HL-60 (cell line): ENCODE measurements around the gene SH3RF1.

Source experiments
- DNase-seq, 2 experiments: peaks; one replicate each; pipeline ENCODE4 v3.0.0-alpha.2; 2010 to 2020; ENCODE audit warnings: low read depth in 1 of 2, low spot score in 1 of 2
- H3K27ac ChIP-seq: fragments of 250-450 bp; sonication (Bioruptor Pico); replicated peaks from 2 replicates; pipeline ENCODE4 v1.5.1; 2020; ENCODE audit warnings: mild to moderate bottlenecking, moderate library complexity
- H3K27me3 ChIP-seq: fragments of 250-450 bp; sonication (Bioruptor Pico); 2 replicates; pipeline ENCODE4 v1.5.1; 2021; ENCODE audit warnings: mild to moderate bottlenecking, moderate library complexity; ENCODE audit not compliant: insufficient read depth, poor library complexity, severe bottlenecking
- H3K4me3 ChIP-seq: replicated peaks from 2 replicates; pipeline ENCODE4 v1.5.1; 2011; ENCODE audit warnings: mild to moderate bottlenecking, control low read depth, low read length; ENCODE audit not compliant: insufficient read depth
- GABPA ChIP-seq: IDR thresholded peaks from 2 replicates; pipeline ENCODE4 v1.6.1; 2012; ENCODE audit warnings: low read depth
- POLR2AphosphoS5 ChIP-seq: IDR thresholded peaks from 2 replicates; pipeline ENCODE4 v1.6.1; 2012; ENCODE audit warnings: low read depth
- SPI1 ChIP-seq: IDR thresholded peaks from 2 replicates; pipeline ENCODE4 v1.6.1; 2012; ENCODE audit warnings: low read depth, mild to moderate bottlenecking, borderline replicate concordance
- TF ChIP-seq, protein P1 (sequence below): IDR thresholded peaks from 2 replicates; pipeline ENCODE4 v1.6.1; 2012; ENCODE audit warnings: low read depth; ENCODE audit not compliant: insufficient replicate concordance
- TF ChIP-seq, protein P2 (sequence below): IDR thresholded peaks from one replicate; pipeline ENCODE4 v1.5.1; 2011; ENCODE audit warnings: low read length, control low read depth, inconsistent platforms; ENCODE audit not compliant: insufficient read depth

The SH3RF1 gene

DNA sequence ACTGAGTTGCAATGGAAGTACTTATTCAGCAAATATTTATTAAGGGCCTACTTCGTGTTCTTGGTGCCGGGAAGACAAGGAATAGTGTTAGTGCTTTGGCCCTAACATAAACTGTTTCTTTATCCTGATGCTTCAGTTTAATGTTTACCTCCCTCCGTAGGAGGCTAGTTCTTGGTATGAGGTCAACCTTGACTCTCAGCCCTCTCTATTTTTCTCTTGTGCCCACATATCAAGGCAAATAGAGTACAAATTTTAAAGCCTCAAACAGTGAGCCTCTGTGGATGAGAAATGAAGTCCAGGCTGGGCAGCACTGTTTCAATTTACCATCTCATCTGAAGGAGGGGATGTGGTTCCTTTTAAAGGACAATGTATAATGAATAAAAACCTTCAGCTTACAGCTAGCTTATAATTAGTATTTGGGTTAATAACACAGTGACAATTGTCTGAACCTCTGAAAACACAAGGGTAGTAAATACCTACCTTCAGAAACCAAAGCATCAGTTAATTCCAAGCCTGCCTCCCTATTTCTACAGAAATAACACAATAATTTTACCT lies 68.5 kb downstream of the SH3RF1 start:
- H3K27ac ChIP-seq = no peak overlapping the region
- no peaks in the 10 kb centered on the region for H3K27me3 ChIP-seq
- DNase-seq = no peak
- H3K4me3 ChIP-seq = no peak overlapping the region
- TF ChIP-seq POLR2AphosphoS5 = no peak
- TF ChIP-seq, protein P1, sequence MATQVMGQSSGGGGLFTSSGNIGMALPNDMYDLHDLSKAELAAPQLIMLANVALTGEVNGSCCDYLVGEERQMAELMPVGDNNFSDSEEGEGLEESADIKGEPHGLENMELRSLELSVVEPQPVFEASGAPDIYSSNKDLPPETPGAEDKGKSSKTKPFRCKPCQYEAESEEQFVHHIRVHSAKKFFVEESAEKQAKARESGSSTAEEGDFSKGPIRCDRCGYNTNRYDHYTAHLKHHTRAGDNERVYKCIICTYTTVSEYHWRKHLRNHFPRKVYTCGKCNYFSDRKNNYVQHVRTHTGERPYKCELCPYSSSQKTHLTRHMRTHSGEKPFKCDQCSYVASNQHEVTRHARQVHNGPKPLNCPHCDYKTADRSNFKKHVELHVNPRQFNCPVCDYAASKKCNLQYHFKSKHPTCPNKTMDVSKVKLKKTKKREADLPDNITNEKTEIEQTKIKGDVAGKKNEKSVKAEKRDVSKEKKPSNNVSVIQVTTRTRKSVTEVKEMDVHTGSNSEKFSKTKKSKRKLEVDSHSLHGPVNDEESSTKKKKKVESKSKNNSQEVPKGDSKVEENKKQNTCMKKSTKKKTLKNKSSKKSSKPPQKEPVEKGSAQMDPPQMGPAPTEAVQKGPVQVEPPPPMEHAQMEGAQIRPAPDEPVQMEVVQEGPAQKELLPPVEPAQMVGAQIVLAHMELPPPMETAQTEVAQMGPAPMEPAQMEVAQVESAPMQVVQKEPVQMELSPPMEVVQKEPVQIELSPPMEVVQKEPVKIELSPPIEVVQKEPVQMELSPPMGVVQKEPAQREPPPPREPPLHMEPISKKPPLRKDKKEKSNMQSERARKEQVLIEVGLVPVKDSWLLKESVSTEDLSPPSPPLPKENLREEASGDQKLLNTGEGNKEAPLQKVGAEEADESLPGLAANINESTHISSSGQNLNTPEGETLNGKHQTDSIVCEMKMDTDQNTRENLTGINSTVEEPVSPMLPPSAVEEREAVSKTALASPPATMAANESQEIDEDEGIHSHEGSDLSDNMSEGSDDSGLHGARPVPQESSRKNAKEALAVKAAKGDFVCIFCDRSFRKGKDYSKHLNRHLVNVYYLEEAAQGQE = no peak
- no peak for TF ChIP-seq SPI1
- TF ChIP-seq GABPA = no peak
- TF ChIP-seq, protein P2, sequence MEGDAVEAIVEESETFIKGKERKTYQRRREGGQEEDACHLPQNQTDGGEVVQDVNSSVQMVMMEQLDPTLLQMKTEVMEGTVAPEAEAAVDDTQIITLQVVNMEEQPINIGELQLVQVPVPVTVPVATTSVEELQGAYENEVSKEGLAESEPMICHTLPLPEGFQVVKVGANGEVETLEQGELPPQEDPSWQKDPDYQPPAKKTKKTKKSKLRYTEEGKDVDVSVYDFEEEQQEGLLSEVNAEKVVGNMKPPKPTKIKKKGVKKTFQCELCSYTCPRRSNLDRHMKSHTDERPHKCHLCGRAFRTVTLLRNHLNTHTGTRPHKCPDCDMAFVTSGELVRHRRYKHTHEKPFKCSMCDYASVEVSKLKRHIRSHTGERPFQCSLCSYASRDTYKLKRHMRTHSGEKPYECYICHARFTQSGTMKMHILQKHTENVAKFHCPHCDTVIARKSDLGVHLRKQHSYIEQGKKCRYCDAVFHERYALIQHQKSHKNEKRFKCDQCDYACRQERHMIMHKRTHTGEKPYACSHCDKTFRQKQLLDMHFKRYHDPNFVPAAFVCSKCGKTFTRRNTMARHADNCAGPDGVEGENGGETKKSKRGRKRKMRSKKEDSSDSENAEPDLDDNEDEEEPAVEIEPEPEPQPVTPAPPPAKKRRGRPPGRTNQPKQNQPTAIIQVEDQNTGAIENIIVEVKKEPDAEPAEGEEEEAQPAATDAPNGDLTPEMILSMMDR = no peak

DNA sequence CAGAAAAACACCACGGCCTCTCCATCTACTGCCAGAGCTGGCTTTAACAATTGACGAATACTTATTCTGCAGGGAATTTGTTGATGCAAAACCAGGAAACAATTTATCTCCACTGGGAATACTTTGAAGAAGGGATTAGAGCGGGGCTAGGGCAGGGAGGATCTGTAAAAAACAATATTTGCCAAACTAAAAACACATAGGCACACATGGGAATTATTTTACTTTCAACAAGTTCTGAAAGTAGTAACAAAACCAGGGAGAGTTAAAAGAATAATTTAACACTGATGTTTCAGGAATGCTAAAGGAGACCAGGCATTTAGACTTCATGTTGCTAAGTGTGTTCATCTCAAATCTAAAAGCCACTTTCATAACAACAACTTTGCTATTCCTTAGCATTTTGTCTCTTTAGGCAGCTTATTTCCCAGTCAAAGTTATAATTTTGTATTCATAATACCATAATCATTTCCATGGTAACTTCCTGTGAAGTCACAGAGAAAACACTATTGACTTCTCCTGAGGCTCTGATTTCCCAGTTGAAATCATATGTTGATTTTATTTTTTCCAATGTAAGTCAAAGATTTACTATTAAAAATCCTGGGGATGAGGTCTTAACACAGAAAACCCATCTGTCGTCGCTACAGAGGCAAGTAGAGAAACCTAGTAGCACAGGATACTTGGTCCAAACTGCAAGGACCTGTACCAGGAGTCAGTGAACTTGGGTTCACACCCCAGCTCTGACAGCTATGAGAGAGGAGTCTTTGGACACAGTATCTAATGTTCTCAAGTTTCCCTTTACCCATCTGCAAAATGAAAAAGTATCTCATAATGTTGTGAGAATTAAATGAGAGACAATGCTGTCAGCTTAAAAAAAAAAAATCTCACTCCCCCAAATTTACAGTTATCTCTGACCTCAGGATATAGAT lies 69.3 kb downstream of the SH3RF1 start:
- H3K4me3 ChIP-seq = no peak overlapping the region

DNA sequence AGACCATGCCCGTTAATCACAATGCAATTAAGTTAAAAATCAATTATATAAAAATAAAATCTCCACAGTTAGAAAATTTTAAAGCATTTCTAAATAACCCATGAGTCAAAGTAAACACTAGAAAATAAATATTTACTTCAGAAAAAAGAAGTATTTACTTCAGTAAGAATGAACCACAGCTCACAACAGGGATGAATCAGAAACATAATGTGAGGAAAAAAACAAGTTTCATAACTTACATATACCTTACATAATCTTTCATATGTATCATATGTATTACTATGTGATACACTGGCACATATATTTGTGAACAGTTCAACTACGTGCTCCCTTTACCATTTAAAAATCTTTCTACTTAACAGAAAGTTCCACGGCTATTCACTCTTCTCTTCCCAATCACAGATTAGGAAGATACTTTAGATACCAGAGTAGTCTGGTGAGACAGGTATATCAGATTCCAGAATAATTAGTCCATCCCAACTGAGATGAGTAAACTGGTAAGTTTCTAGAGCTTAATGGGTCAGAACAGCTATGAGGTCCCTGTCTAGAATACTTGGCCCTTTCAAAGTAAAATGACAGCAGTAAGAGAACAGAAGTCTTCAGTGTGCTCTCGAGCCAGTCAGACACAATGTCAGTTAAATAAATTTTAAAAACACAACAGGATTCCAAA lies 70.3 kb downstream of the SH3RF1 start:
- Histone ChIP-seq H3K27me3 (no peaks in the 10 kb centered on the region), H3K4me3 (no peak overlapping the region), H3K27ac (no peak overlapping the region)
- TF ChIP-seq, protein P2 = no peak
- TF ChIP-seq GABPA = no peak
- DNase-seq = no peak

More for the DNA sequence above, 69.3 kb downstream of the SH3RF1 start:
- Histone ChIP-seq H3K27ac (no peak overlapping the region), H3K27me3 (no peaks in the 10 kb centered on the region)
- no peak for DNase-seq
- TF ChIP-seq SPI1 (no peak), GABPA (no peak), POLR2AphosphoS5 (no peak)
- TF ChIP-seq, protein P1 = no peak
- TF ChIP-seq, protein P2 = no peak
